Keratinocyte (primary cell): Measurements from ENCODE around the gene MSI2. TPM values are rescaled to one million over a fixed set of nuclear protein-coding genes. Genes with fewer than 3 reads are reported as not detected.

ENCODE experiments used
- DNase-seq: peaks from one replicate; pipeline ENCODE4 v3.0.0-alpha.2; 2011; ENCODE audit warnings: low read depth, missing footprints, low spot score
- FAIRE-seq: peaks from 2 replicates; lab custom pipeline; 2011; peaks lifted over from hg19 to GRCh38; lab: Jason Lieb, UNC
- H2AFZ ChIP-seq: 2 replicates; pipeline ENCODE4 v1.6.0; 2012; ENCODE audit warnings: low read length, control low read depth, inconsistent platforms; ENCODE audit not compliant: control insufficient read depth
- H3K27ac ChIP-seq: 2 replicates; pipeline ENCODE4 v1.5.1; 2011; ENCODE audit warnings: low read length; ENCODE audit not compliant: control insufficient read depth, insufficient read depth
- H3K27me3 ChIP-seq: 3 replicates; pipeline ENCODE4 v1.6.0; 2011; ENCODE audit warnings: low read length; ENCODE audit not compliant: control insufficient read depth, insufficient read depth; ENCODE audit errors: extremely low read depth
- H3K36me3 ChIP-seq, 2 experiments: 2 replicates in 1 of 2; 3 replicates in 1 of 2; pipeline ENCODE4 v1.5.1; 2011; ENCODE audit warnings: low read length in 2 of 2, mild to moderate bottlenecking in 1 of 2; ENCODE audit not compliant: control insufficient read depth in 2 of 2, insufficient read depth in 2 of 2; ENCODE audit errors: extremely low read depth in 1 of 2
- H3K4me1 ChIP-seq: 3 replicates; pipeline ENCODE4 v1.5.1; 2011; ENCODE audit warnings: low read length; ENCODE audit not compliant: control insufficient read depth, insufficient read depth; ENCODE audit errors: extremely low read depth
- H3K4me2 ChIP-seq: 3 replicates; pipeline ENCODE4 v1.6.0; 2011; ENCODE audit warnings: low read depth, low read length; ENCODE audit not compliant: control insufficient read depth, insufficient read depth; ENCODE audit errors: extremely low read depth
- H3K4me3 ChIP-seq, 3 experiments: fragments of 200-600 bp in 1 of 3; sonication (generic) in 1 of 3; 2 replicates in 2 of 3; 3 replicates in 1 of 3; pipeline ENCODE4 v1.5.1; 2011 to 2016; ENCODE audit warnings: low read length in 3 of 3, mild to moderate bottlenecking in 3 of 3, control low read depth in 2 of 3, inconsistent platforms in 1 of 3, low read depth in 1 of 3, mixed read lengths in 1 of 3, mixed run types in 1 of 3, moderate library complexity in 1 of 3; ENCODE audit not compliant: control insufficient read depth in 2 of 3, insufficient read depth in 2 of 3; ENCODE audit errors: extremely low read depth in 1 of 3
- H3K79me2 ChIP-seq: 2 replicates; pipeline ENCODE4 v1.6.0; 2012; ENCODE audit warnings: low read length; ENCODE audit not compliant: control insufficient read depth, insufficient read depth
- H3K9ac ChIP-seq: 3 replicates; pipeline ENCODE4 v1.6.0; 2011; ENCODE audit warnings: low read length; ENCODE audit not compliant: control insufficient read depth, insufficient read depth; ENCODE audit errors: extremely low read depth
- H3K9me1 ChIP-seq: 3 replicates; pipeline ENCODE4 v1.6.0; 2011; ENCODE audit warnings: low read length; ENCODE audit not compliant: control insufficient read depth, insufficient read depth; ENCODE audit errors: extremely low read depth
- H3K9me3 ChIP-seq: 2 replicates; pipeline ENCODE4 v1.5.1; 2012; ENCODE audit warnings: low read depth, low read length; ENCODE audit not compliant: control insufficient read depth
- H4K20me1 ChIP-seq: 3 replicates; pipeline ENCODE4 v1.6.0; 2011; ENCODE audit warnings: low read length; ENCODE audit not compliant: control insufficient read depth, insufficient read depth; ENCODE audit errors: extremely low read depth
- CTCF ChIP-seq, 3 experiments: IDR thresholded peaks in 1 of 3; conservative IDR thresholded peaks in 1 of 3; optimal IDR thresholded peaks in 1 of 3; 2 replicates in 2 of 3; 3 replicates in 1 of 3; pipeline versions ENCODE3 to v1.5.1; 2011; ENCODE audit warnings: low read length in 3 of 3, mild to moderate bottlenecking in 3 of 3, moderate library complexity in 2 of 3, control low read depth in 1 of 3, inconsistent platforms in 1 of 3; ENCODE audit not compliant: insufficient read depth in 2 of 3; ENCODE audit errors: extremely low read depth in 1 of 3
- EZH2 ChIP-seq: IDR thresholded peaks from one replicate; pipeline ENCODE4 v1.6.1; 2012; ENCODE audit warnings: inconsistent platforms, mild to moderate bottlenecking, low read length, moderate library complexity
- dilution Hi-C: fragments of 300-500 bp; cut with MboI; formaldehyde crosslinking; loops from one replicate; pipeline ENCODE4 v1.7.0; 2020; ENCODE audit warnings: low sequenced_read_pairs; ENCODE audit not compliant: extremely low pct_ligation_motif_present
- polyA plus RNA-seq, 5 experiments: library from polyadenylated mRNA; depleted of rRNA in 3 of 5; stranded (reverse) in 3 of 5; stranded (forward) in 1 of 5; unstranded in 1 of 5; fragments of >200 nt; gene quantifications; 1 replicate in 1 of 5; 2 replicates in 3 of 5; 3 replicates in 1 of 5; pipeline versions ENCODE4 v1.2.1 to v1.2.3, GENCODE V29; 2011 to 2012; ENCODE audit warnings: missing spikeins in 2 of 5, low read depth in 1 of 5, low replicate concordance in 1 of 5

The MSI2 gene
- polyA plus RNA-seq, 1 donor (not counting 4 experiments of a cell fraction or from before 2014, with no cell fraction given) = 22.3 TPM

- DNase-seq = no peak
These were observed 1.9 kb downstream of the MSI2 start for GRCh38 chr17:57257895-57258851.

GRCh38 chr17:57259306-57259705 lies 3.0 kb downstream of the MSI2 start:
- no peaks in the 10 kb centered on the region for H3K9me3 ChIP-seq
- H3K4me2 ChIP-seq = peak overlapping the region; percentile 76
- H3K4me1 ChIP-seq = peaks cover 19% of the 10 kb centered on the region
- no peaks in the 10 kb centered on the region for H3K79me2 ChIP-seq
- no peak for DNase-seq
- H3K27me3 ChIP-seq = no peaks in the 10 kb centered on the region
- H3K4me3 ChIP-seq = peak overlapping the region in 1 of 3 experiments; percentile 28
- no peak overlapping the region for H2AFZ ChIP-seq
- peaks cover 7 to 12% of the 10 kb centered on the region in 2 experiments for H3K36me3 ChIP-seq
- no peaks in the 10 kb centered on the region for H3K9me1 ChIP-seq
- dilution Hi-C loops = no loop called here
- H3K9ac ChIP-seq = no peak overlapping the region
- no peak for FAIRE-seq
- TF ChIP-seq CTCF (optimal IDR thresholded peaks at IDR 0.05 in 1 of 3, IDR thresholded peaks at IDR 0.05 in 1 of 3, conservative IDR thresholded peaks at IDR 0.05 in 1 of 3; ENCODE audit: extremely low read depth in 1 of 3, insufficient read depth in 2 of 3, low read length in 3 of 3) (no peak), EZH2 (no peak)
- no peaks in the 10 kb centered on the region for H4K20me1 ChIP-seq
- no peak overlapping the region for H3K27ac ChIP-seq

More at GRCh38 chr17:57257895-57258851, 1.9 kb downstream of the MSI2 start:
- Histone ChIP-seq H3K4me2 (peak overlapping the region; percentile 76), H3K9me1 (no peaks in the 10 kb centered on the region), H3K36me3 (peaks cover 7% of the 10 kb centered on the region in 2 experiments), H3K27ac (peak overlapping the region; percentile 66), H4K20me1 (no peaks in the 10 kb centered on the region), H2AFZ (peak overlapping the region; percentile 18), H3K4me3 (peak overlapping the region; percentile 57 to 94 (median 88)), H3K27me3 (no peaks in the 10 kb centered on the region), H3K9ac (peak overlapping the region; percentile 66), H3K79me2 (no peaks in the 10 kb centered on the region), H3K9me3 (no peaks in the 10 kb centered on the region), H3K4me1 (peaks cover 19% of the 10 kb centered on the region)
- no peak for TF ChIP-seq EZH2
- no peak for TF ChIP-seq CTCF (optimal IDR thresholded peaks at IDR 0.05 in 1 of 3, IDR thresholded peaks at IDR 0.05 in 1 of 3, conservative IDR thresholded peaks at IDR 0.05 in 1 of 3; ENCODE audit: extremely low read depth in 1 of 3, insufficient read depth in 2 of 3, low read length in 3 of 3)
- dilution Hi-C loops = no loop called here
- no peak for FAIRE-seq
